Uterus (tissue), 2 donors: ENCODE results near the gene NRGN.

Experiments
- CTCF ChIP-seq, 4 experiments: fragments of 200-600 bp in 2 of 4; fragments of 450-650 bp in 2 of 4; sonication (generic) in 2 of 4; IDR thresholded peaks; one replicate each; pipeline ENCODE4 v1.5.1; 2016 to 2019; ENCODE audit warnings: antibody characterized with exemption in 4 of 4, mild to moderate bottlenecking in 2 of 4, moderate library complexity in 1 of 4
- POLR2A ChIP-seq, 2 donors: fragments of 450-650 bp; IDR thresholded peaks; one replicate each; pipeline ENCODE4 v1.6.1; 2016; ENCODE audit warnings: antibody characterized with exemption in 2 of 2, mild to moderate bottlenecking in 1 of 2, moderate library complexity in 1 of 2

GRCh38 chr11:124759266-124760204, 19.8 kb downstream of the NRGN start:
- TF ChIP-seq CTCF (IDR thresholded peaks at IDR 0.05) (no peak), POLR2A (IDR thresholded peaks at IDR 0.05) (no peak)
